Pons (tissue), 1 donor: ENCODE results near the gene THRA.

ENCODE experiments used
- DNase-seq: peaks from one replicate; pipeline ENCODE4 v3.0.0-alpha.2; 2016; ENCODE audit warnings: low spot score

Gene THRA

DNA sequence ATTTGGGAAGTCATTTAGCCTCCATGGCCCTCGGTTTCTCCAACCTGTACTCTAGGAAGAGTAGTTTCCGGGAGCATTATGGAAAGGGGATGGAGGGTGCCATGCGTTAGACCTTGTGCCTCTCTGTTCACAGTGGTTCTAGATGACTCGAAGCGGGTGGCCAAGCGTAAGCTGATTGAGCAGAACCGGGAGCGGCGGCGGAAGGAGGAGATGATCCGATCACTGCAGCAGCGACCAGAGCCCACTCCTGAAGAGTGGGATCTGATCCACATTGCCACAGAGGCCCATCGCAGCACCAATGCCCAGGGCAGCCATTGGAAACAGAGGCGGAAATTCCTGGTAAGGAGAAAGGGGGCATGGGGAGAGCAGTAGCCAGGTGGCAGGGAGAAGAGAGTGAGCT, 21.7 kb downstream of the THRA start:
- DNase-seq: no peak

DNA sequence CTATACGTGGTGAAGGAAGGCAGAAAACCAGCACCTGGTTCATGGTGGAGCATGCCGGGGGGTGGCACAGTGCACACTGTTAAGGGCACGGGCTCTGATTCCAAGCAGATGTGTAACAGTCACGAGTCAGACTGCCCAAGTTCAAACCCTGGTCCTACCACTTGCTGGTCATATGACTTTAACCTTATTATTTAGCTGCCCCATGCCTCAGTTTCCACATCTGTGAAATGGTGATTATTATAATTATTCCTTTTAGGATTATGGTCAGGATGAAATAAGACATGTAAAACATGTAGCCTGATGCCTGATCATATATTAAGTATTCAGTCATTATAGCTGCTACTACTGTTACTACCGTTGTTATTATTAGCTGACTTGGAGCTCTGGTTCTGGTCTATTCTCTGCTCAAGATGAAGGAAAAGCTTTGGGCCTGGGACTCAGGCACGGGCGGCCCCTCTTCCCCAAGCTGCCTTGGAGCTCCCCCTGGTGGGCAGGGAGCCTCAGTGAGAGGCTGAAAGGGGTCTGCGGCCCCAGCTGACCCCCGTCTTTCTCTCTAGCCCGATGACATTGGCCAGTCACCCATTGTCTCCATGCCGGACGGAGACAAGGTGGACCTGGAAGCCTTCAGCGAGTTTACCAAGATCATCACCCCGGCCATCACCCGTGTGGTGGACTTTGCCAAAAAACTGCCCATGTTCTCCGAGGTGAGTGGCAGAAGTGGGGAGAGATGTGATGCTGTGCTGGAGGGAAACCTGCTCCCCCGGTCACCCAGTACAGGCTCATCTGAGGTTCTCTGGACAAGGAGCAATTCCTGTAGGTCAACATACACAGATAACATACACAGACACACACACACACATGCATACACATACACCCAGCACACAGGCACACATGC, 23.6 kb downstream of the THRA start:
- no peak for DNase-seq

DNA sequence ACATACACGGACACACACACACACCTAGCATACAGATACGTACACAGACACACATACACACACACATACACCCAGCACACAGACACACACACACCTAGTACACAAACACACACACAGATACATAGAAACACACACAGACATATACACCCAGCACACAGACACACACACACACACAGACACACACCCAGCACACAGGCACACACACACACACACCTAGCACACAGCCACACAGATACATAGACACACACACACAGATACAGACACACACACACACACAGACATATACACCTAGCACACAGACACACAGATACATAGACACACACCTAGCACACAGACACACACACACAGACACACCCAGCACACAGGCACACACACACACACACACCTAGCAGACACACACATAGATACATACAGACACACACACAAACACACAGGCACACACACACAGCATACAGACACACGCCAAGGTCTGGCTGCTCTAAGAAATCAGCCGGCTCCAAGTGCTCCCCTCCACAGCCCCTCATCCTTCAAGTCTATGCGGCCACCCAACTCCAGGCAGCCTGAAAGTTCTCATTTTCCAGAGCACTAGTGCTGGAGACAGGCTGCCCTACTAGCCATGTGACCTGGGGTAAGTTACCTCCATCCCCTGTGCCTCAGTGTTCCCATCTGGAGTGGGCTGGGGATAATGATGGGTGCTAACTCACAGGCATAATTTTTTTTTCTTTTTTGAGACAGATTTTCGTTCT, 24.5 kb downstream of the THRA start:
- DNase-seq: no peak

DNA sequence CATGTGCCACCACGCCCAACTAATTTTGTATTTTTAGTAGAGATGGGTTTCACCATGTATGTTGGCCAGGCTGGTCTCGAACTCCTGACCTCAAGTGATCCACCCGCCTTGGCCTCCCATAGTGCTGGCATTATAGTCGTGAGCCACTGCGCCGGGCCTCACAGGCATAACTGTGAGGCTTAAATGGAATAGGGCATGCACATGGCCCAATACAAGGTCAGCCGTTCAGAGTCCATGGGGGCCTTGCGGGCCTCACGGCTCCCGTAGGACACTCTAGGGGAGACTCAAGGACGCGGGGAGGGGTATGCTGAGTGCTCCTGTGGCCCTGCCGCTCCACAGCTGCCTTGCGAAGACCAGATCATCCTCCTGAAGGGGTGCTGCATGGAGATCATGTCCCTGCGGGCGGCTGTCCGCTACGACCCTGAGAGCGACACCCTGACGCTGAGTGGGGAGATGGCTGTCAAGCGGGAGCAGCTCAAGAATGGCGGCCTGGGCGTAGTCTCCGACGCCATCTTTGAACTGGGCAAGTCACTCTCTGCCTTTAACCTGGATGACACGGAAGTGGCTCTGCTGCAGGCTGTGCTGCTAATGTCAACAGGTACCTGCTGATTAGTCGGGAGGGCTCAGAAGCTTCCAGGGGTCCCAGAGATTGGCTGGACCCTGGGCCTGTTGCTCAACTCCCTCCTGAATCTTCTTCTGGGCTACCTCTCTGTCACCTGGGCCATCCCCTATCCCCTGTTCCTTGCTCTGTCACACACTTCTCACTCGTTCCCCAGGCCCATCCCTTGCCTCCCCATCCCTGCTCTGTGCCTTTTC, 25.3 kb downstream of the THRA start:
- no peak for DNase-seq

DNA sequence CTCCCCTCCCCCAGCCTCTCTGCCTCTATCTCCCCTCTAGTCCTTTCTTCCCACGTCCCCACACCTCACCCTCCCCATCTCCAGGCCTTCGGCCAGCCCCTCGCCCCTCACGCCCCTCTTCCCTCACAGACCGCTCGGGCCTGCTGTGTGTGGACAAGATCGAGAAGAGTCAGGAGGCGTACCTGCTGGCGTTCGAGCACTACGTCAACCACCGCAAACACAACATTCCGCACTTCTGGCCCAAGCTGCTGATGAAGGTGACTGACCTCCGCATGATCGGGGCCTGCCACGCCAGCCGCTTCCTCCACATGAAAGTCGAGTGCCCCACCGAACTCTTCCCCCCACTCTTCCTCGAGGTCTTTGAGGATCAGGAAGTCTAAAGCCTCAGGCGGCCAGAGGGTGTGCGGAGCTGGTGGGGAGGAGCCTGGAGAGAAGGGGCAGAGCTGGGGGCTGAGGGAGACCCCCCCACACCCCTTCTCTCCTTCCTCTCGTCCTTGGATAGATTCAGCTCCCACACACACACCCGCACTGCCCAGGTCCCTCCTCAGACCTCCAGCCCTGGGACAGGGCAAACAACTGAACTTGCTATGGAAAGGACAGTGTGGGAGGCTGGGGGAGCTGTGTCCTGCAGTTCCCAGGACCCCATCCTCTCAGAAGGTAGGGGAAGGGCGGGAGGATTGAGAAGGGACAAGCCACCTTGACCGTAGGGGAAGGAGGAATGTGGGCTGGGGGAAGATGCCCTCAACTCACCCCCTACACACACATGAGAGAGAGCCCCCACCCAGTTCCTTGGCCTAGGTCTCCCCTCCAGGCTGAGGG, 26.5 kb downstream of the THRA start:
- no peak for DNase-seq

DNA sequence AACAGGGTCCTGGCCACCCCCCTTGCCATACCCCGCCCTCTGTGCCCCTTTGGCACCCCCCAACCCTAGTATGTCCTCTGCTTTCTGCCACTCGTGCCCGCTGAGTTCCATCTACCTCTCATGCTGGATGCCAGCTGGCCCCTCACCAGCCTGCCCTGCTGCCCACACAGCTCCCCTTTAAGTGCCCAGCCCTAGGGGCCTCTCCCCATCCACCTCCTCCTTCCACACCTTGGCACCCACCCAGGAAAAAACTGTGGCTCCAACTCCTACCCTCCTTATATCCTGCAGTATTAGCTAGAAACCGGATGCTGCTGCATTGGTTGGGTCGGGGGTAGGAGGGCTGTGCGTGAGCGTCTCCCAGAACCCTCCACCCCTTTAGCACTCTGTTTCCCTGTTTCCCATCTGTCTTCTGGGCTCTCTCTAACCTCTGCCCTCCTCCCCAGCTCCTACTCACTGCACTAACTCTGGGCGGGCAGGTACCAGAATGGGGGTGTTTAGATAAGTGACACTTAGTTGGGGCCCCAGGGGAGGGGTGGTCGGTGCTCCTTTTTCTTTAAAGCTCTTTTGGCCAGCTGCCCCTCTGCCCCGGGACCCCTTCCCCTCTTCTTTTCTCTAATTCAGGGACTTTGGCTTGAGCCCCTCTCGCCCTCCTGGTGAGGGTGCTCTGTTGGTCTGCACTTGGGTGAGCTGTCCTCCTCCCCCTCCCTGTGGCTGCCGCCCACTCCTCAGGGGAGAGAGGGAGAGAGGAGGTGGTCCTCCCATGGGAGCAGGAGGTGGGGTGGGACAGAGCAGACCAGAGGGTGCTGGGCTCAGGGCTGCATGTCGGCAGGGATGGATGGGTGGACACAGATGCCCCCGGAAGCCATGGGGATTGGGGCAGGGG, 27.7 kb downstream of the THRA start:
- DNase-seq: no peak

DNA sequence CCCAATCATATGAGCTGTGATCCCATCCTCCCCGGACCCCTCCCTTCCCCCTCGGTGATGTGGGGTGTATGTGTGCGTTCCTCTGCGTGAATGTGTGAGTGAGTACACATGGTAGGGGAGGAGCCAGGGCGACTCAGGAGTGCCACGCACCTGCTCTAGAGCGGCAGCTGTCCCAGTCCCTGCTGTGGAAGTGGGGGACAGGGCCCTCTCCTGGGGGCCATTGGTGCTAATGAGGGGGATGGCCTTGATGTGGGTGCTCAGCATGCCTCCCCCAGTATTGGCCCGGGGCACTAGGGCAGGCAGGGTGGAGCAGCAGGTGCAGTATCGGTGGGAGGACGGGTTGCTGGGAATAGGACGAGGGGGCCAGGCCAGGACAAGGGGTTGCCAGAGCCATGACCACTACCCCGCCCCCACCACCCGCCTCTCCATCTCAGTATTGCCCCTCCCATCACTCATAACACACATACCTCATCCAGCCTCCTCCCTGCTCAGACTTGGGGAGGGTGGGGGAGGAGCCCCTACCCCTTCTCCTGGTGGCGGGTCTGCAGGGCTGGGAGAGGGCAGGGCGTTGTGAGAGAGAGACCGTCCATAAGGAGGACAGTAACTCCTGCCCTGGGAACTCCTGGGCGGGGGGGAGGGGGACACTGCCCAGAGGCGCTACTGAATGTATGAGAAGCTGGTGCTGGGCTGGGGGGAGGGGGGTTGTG, 29.1 kb downstream of the THRA start:
- no peak for DNase-seq

DNA sequence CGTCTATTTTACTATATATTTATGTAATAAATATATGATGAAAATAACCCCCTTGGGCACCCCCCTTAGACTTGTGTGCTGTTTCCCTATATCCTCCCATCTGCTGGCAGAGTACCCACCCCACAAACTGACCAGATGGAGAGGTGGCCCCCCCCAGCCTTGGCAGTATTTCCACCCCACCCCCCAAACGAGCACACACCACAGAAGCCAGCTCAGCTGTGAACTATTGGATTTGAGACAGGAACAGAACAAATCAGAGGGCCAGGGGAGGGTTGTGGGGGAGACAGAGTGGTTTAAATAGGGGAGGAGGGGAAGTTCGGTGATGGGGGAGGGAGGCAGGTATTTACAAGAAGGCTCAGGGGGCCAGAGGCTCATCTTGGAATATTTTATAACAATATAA, 29.8 kb downstream of the THRA start:
- peak; percentile 66 for DNase-seq

DNA sequence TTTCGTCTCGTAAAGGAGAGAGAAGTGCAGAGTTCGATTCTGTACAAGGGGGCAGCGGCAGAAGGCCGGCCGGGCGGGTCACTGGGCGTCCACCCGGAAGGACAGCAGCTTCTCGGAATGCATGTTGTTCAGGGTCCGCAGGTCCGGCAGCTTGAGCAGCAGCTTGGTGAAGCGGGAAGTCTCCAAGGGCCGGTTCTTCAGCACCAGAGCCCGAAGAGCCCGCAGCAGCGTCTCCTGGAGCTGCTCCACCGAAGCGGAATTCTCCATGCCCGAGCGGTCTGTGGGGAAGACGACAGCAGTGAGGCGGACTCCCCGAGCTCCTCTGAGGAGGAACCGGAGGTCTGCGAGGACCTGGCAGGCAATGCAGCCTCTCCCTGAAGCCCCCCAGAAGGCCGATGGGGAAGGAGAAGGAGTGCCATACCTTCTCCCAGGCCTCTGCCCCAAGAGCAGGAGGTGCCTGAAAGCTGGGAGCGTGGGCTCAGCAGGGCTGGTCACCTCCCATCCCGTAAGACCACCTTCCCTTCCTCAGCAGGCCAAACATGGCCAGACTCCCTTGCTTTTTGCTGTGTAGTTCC, 30.3 kb downstream of the THRA start:
- no peak for DNase-seq

DNA sequence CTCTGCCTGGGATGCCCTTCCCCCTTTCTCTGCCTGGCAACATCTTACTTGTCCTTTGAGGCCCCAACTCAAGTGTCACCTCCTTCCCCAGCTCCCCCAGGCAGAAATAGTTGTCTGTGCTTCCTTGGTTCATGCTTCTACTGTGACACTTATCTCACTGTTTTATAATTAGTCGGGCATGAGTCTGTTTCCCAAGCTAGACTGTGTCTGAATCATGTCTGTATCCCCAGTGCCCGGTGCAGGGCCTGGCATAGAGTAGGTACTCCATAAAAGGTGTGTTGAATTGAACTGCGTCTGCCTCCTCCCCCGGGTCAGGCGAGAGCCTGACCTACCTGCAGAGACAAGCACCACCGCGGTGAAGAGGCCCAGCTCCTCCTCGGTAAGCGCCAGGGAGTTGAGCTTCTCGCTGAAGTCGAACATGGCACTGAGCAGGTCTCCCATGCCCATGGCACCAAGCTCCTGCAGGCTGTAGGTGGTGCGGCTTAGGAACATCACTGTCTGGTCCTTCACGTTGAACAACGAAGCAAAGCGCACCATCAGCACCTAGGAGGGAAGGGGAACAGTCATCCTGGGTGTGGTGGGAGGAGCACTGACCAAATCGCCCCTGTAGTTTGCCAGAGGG, 30.9 kb downstream of the THRA start:
- no peak for DNase-seq

DNA sequence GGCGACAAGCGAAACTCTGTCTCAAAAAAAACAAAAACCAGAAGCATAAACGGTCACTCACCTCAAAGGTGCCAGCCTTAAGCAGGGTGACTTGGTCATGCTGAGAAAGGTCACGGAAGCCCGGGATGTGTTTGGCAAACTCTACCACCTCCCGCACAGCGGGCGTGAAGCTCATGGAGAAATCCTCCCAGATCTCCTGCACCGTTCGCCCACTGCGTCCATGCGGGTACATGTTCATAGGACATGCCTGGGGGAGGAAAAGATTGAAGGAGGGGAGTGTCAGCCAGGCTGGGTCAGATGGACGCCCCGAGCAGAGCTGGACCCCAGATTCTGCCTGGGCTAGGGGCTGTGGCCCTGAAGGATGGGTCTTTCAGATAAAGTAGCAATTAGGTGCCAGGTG, 32.1 kb downstream of the THRA start:
- DNase-seq: no peak

DNA sequence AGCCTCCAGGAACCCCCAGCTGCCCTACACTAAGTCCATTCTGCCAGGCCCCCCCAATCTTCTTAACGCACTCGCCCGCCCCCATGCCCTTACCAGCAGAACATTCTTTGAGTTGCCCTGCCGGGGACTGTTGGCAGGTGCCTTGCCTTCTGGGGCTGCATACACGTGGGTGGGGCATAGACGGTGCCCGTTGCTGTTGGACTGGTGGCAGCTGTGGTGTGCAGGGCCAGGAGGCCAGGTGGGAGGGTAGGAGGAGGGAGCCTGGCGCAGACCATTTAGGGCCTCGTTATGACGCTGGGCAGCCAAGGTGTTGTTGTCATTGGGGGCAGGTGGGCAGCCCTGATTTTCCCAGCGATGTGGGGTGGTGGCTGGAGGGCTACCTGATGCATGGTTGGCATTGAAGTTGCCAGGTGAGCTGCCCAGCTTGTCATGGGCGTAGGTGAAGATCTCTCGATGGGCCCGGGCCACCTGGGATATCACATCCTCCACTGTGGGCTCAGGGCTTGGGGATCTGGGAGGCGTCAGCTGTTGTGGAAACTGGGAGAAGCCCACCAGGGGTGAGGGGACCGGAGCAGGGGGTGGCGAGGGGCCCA, 32.7 kb downstream of the THRA start:
- DNase-seq: no peak

DNA sequence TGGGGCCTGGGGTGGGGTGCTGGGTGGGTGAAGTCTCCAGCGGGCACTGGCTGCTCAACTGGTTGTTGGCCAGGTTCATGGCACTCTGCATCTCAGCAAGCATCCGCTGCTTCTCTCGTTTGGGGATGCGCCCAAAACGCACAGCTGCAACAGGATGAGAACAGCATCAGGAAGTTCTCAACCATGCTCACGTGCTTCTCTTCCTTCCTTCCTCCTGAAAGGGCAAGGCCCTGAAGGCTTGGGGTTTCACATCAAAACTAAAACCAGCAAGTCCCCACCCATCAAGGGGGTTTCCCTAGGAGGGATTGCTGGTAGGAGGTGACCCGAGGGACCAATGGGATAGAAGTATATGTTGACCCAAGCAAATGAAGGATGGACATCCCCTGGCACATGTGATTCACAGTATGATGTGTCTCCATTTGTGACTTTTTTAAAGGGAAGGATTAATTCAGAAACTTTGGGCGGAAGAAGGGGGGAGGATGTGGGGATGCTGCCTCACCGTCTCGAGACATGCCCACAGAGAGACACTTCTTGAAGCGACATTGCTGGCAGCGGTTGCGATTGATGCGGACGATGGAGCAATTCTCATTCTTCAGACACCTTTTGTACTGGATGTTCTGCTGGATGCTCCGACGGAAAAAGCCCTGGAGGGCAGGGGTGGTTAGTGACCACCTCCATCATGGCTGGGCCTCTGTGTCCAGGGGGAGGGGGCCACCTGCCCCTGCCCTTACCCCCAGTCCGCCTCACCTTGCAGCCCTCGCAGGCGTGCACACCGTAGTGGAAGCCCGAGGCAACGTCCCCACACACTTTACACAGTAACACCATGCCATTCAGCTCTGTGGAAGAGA, 33.4 kb downstream of the THRA start:
- DNase-seq: no peak

DNA sequence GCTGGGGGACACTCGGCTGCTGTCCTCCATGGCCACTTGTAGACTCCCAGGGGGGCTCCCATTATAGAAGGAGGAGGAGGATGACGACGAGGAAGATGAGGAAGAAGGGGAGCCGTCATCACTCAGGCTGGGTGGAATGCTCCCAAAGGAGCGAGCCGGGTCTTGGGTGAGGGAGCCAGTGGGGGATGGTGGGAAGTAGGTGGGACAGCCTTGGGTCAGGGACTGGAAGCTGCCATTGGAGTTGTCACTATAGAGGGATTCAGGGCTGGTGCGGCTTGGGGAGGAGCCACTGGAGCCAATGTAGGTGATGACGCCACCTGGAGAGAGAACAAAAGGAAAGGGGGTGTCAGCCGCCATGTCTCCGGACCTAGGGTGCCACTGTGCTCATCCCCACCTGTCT, 34.3 kb downstream of the THRA start:
- DNase-seq: no peak

DNA sequence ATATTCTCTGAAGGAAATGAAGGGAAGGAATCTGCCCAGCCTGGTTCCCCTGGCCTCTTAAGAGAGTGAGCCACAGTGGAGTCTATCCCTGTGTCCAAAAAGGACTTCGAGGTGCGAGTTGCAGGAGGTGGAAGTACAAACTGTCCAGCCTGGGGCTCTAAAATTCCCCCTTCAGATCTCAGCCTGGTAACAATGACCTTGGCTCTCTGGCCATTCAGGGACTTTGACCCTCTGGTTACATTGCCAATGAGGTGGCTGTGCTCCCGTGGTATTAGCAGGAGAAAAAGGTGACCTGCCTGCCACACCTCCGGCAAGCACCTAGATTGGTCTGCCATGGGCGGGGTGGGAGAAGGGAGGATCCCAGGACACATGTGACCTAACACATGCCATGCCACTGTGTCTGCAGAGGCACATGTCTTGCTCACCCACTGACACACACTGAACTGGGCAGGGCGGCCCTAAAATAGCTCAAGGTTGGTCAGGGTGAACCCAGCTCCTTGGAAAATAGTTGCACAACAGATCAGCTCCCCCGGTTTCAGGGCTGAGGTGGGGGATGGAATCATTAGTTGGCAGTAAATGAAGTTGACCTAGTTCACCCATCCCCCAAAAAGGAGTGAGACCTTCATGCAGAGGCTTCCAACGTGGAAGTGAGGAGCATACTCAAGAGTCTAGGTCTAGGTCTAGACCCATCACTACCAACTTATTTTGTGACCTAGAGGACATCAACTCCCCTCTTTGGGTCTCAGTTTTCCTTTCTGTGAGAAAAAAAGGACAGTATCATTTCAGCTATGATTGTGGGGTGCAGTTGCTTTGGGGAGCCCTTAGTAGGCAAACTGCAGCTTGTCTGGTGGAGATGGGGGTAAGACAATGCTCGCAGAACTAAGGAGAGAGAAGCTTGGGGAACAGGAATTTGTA, 35.4 kb downstream of the THRA start:
- no peak for DNase-seq

DNA sequence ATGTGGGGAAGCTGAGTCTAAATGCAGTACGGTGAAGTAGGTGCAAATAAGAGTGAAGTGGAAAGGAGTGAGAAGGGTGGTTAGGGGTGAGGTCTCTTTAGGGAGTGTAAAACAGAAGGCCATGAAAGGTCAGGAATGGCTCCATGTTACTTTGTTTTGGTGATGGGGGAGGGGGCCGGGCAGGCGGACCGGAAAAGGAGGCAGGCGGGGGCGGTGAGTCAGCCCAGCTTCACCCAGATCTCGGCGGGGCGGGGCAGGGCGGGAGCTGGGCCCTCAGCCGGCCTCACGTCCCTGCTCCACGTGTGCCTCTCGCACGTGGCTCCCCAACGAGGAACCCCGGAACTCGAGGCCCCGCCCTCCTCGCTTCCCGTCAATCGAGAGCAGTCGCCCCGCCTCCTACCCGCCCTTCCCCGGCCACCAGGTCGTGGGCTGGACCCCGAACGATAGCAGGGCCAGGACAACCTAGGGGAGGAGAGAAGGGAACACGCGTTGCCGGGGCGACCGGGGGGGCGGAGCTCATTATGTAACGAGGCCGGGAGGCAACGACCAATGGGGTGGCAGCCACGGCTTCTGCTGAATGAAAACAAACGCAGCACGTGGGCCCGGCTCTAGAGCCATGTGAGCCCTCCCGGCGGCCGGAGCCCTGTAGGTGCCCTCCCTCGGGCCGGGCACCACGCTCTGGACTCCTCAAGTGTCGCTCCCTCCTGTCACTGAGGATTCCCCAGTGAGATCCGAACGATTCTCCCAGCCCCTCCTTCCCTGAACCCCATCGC, 36.3 kb downstream of the THRA start:
- DNase-seq: peak; percentile 93
